ENCODE measurements around the gene MAP3K20.
"Not testable (repeated sequence)": the region's sequence is repeated elsewhere in the genome, so short reads cannot be mapped to it uniquely, and the experiment has no call there.

MAP3K20 gene

GRCh38 chr2:173286153-173286809 is 210.6 kb downstream of the MAP3K20 start:
- no peak for DNase-seq

- DNase-seq: no peak
Measured at GRCh38 chr2:173287594-173287993, 211.9 kb downstream of the MAP3K20 start.

- DNase-seq: no peak
Measured at GRCh38 chr2:173288561-173288960, 212.9 kb downstream of the MAP3K20 start.

GRCh38 chr2:173290046-173290445 is 214.4 kb downstream of the MAP3K20 start:
- DNase-seq: no peak

GRCh38 chr2:173290518-173290917 is 214.9 kb downstream of the MAP3K20 start:
- no peak for DNase-seq

- no peak for DNase-seq
Measured at GRCh38 chr2:173291412-173291811, 215.8 kb downstream of the MAP3K20 start.

- no peak for DNase-seq
Measured at GRCh38 chr2:173296235-173296634, 220.6 kb downstream of the MAP3K20 start.

- DNase-seq: no peak
Measured at GRCh38 chr2:173298536-173299097, 223.0 kb downstream of the MAP3K20 start.

- DNase-seq: no peak
Measured at GRCh38 chr2:173299764-173300163, 224.1 kb downstream of the MAP3K20 start.

GRCh38 chr2:173300458-173300857 is 224.8 kb downstream of the MAP3K20 start:
- DNase-seq: no peak

- DNase-seq: not testable (repeated sequence)
Measured at GRCh38 chr2:173301549-173301948, 225.9 kb downstream of the MAP3K20 start.

GRCh38 chr2:173305303-173305702 is 229.7 kb downstream of the MAP3K20 start:
- DNase-seq: no peak

GRCh38 chr2:173307293-173307692 is 231.6 kb downstream of the MAP3K20 start:
- DNase-seq: no peak

GRCh38 chr2:173309370-173309769 is 233.7 kb downstream of the MAP3K20 start:
- not testable (repeated sequence) for DNase-seq

GRCh38 chr2:173311844-173312606 is 236.4 kb downstream of the MAP3K20 start:
- DNase-seq: no peak

All from cerebellar nuclear complex (tissue), 1 donor.